ENCODE results near the gene FBN1. TPM values are rescaled to one million over a fixed set of nuclear protein-coding genes. Genes with fewer than 3 reads are reported as not detected.

Gene FBN1
- total and polyA plus RNA-seq, 2 of the 13 experiments (the other 11 are each of a cell fraction or from before 2014, with no cell fraction given), result 1.5 to 3.0 TPM

DNA sequence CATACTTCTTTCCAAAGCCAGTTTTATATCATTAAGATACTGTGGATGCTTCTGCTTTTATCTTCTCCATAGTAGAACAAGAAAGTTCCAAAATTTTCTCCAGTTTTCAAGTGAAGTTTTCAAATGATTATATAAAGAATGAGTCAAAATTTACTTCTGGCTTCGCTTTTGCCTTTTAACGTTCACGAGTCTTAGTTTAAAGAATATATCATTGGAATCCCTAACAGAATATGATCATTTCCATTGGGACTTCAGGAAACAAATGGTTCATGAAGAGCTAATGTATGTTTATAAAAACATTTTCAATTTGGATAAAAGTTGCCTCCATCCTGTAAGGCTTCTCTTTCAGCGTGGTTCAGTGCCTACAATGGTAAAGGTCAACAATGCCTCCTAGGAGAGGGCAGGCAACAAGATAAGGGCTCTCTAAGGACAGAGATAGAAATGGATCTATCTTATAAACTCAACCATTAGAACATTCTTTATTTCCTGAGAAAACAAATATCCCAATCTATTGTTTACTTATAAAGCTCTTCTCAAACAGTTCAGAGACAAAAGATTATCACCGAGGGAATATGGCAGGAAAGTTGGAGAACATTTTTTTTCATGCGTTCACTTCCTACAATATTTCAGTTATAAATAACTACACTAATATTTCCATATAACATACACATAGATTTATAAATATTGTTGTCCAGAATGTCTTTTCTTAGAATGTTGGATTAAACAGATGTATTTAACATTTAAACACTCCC, 60.5 kb downstream of the FBN1 start:
- Histone ChIP-seq H3K79me2 (ENCODE audit: insufficient read depth, low read length) (no peaks in the 10 kb centered on the region), H3K9me3 (ENCODE audit: low read length) (no peaks in the 10 kb centered on the region), H3K4me1 (ENCODE audit: insufficient read depth, low read length) (no peaks in the 10 kb centered on the region), H3K36me3 (replicated peaks in 1 of 2; ENCODE audit: control insufficient read depth in 1 of 2, insufficient read depth in 2 of 2, low read length in 2 of 2) (no peaks in the 10 kb centered on the region), H3K4me2 (ENCODE audit: low read depth, low read length) (no peak overlapping the region), H4K20me1 (ENCODE audit: insufficient read depth, low read length) (no peaks in the 10 kb centered on the region), H3K4me3 (replicated peaks in 1 of 3; ENCODE audit: insufficient read depth in 1 of 3, low read depth in 2 of 3, low read length in 3 of 3) (no peak overlapping the region), H3K9ac (ENCODE audit: insufficient read depth, low read depth, low read length) (no peak overlapping the region), H2AFZ (ENCODE audit: low read length) (no peak overlapping the region), H3K27ac (ENCODE audit: extremely low read length, insufficient read depth, low read length) (no peak overlapping the region), H3K27me3 (ENCODE audit: control insufficient read depth in 1 of 2, insufficient read depth in 2 of 2, low read length in 2 of 2) (no peaks in the 10 kb centered on the region)
- TF ChIP-seq, protein P1, sequence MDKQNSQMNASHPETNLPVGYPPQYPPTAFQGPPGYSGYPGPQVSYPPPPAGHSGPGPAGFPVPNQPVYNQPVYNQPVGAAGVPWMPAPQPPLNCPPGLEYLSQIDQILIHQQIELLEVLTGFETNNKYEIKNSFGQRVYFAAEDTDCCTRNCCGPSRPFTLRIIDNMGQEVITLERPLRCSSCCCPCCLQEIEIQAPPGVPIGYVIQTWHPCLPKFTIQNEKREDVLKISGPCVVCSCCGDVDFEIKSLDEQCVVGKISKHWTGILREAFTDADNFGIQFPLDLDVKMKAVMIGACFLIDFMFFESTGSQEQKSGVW (CRISPR knock-in tag; IDR thresholded peaks at IDR 0.05; ENCODE audit: borderline replicate concordance), result no peak
- no peak for TF ChIP-seq SKI (IDR thresholded peaks at IDR 0.05; ENCODE audit: partially characterized antibody)
- TF ChIP-seq, protein P2, sequence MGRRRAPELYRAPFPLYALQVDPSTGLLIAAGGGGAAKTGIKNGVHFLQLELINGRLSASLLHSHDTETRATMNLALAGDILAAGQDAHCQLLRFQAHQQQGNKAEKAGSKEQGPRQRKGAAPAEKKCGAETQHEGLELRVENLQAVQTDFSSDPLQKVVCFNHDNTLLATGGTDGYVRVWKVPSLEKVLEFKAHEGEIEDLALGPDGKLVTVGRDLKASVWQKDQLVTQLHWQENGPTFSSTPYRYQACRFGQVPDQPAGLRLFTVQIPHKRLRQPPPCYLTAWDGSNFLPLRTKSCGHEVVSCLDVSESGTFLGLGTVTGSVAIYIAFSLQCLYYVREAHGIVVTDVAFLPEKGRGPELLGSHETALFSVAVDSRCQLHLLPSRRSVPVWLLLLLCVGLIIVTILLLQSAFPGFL (CRISPR knock-in tag; IDR thresholded peaks at IDR 0.05), result no peak
- no peak for TF ChIP-seq NFKBIZ (CRISPR knock-in tag; IDR thresholded peaks at IDR 0.05)
- in situ Hi-C loops (cut with HindIII; ENCODE audit: extremely low pct_ligation_motif_present, low pct_unique_long_range_greater_than_20kb), result no loop called here
- no peak for DNase-seq (ENCODE audit: low spot score)
- intact Hi-C loops (cut with micrococcal nuclease; ENCODE audit: unreplicated experiment), result no loop called here
- WGBS (ENCODE audit: low lambda C conversion rate), result 67% methylated on average over 6 of the region's 6 CpGs
- ChIA-PET CTCF (ENCODE audit: low intra/inter-chr PET ratio, low total read pairs) (no interaction called here), POLR2A (no interaction called here)
- FAIRE-seq, result no peak
- BruUV-seq (replicated peaks), result no TSS peak
- ATAC-seq, result no peak

DNA sequence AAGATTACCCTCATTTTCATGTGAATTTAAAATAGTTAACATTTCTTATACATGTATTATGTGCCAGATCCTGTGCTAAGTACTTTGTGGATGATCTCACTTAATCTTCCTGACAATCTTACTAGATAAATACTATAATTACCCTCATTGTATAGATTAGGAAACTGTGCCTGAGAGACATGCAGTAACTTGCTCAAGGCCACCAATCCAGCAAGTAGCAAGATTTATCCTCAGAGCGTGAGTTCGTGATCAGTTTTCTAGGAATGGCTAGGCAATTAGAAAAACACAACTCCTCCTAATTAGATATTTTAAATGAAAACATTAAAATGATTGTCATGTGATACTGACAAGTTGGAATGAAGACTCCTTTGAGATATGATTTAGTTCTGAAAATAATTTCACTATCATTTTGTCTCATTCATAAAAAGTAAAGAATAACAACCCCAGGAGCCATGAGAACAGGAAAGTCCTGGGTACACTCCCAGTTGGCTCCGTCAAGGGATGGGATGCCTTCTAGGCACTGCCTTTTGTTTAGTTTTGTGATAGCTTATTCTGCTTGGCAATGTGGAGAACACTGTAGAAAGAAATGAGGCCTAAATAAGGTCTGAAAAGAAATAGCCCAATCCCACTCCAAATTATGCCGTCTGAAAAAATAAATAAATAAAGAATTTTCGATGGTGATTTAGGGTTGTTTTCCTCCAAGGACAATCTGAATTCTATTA, 61.3 kb downstream of the FBN1 start:
- WGBS (ENCODE audit: low lambda C conversion rate), result 48% methylated on average over 5 of the region's 5 CpGs
- intact Hi-C loops (cut with micrococcal nuclease; ENCODE audit: unreplicated experiment) (no loop called here), in situ Hi-C loops (cut with HindIII; ENCODE audit: extremely low pct_ligation_motif_present, low pct_unique_long_range_greater_than_20kb) (no loop called here)
- no peak overlapping the region for H2AFZ ChIP-seq (ENCODE audit: low read length)
- no peaks in the 10 kb centered on the region for H3K4me1 ChIP-seq (ENCODE audit: insufficient read depth, low read length)
- no peak overlapping the region for H3K9ac ChIP-seq (ENCODE audit: insufficient read depth, low read depth, low read length)
- no peaks in the 10 kb centered on the region for H4K20me1 ChIP-seq (ENCODE audit: insufficient read depth, low read length)
- H3K4me2 ChIP-seq (ENCODE audit: low read depth, low read length), result no peak overlapping the region
- no peak for ATAC-seq
- no TSS peak for BruUV-seq (replicated peaks)
- CTCF ChIA-PET (ENCODE audit: low intra/inter-chr PET ratio, low total read pairs), result no interaction called here
- no peaks in the 10 kb centered on the region for H3K27me3 ChIP-seq (ENCODE audit: control insufficient read depth in 1 of 2, insufficient read depth in 2 of 2, low read length in 2 of 2)
- POLR2A ChIA-PET, result no interaction called here
- H3K4me3 ChIP-seq (replicated peaks in 1 of 3; ENCODE audit: insufficient read depth in 1 of 3, low read depth in 2 of 3, low read length in 3 of 3), result no peak overlapping the region
- no peaks in the 10 kb centered on the region for H3K9me3 ChIP-seq (ENCODE audit: low read length)
- H3K36me3 ChIP-seq (replicated peaks in 1 of 2; ENCODE audit: control insufficient read depth in 1 of 2, insufficient read depth in 2 of 2, low read length in 2 of 2), result no peaks in the 10 kb centered on the region
- FAIRE-seq, result no peak
- DNase-seq (ENCODE audit: low spot score), result no peak
- no peak overlapping the region for H3K27ac ChIP-seq (ENCODE audit: extremely low read length, insufficient read depth, low read length)
- no peaks in the 10 kb centered on the region for H3K79me2 ChIP-seq (ENCODE audit: insufficient read depth, low read length)
- TF ChIP-seq BRCA1 (CRISPR knock-in tag; IDR thresholded peaks at IDR 0.05) (no peak), SRY (CRISPR knock-in tag; IDR thresholded peaks at IDR 0.05) (no peak), ZNF30 (CRISPR knock-in tag; IDR thresholded peaks at IDR 0.05) (no peak), HNRNPLL (IDR thresholded peaks at IDR 0.05; ENCODE audit: low read depth, low read length, poor library complexity, severe bottlenecking) (no peak), ONECUT2 (CRISPR knock-in tag; IDR thresholded peaks at IDR 0.05) (no peak), ZNF160 (CRISPR knock-in tag; IDR thresholded peaks at IDR 0.05) (no peak), XRCC5 (optimal IDR thresholded peaks at IDR 0.05; ENCODE audit: low read length) (no peak), ZNF619 (CRISPR knock-in tag; IDR thresholded peaks at IDR 0.05) (no peak), SP2 (CRISPR knock-in tag; IDR thresholded peaks at IDR 0.05) (no peak), HNRNPH1 (optimal IDR thresholded peaks at IDR 0.05; ENCODE audit: low read depth, low read length) (no peak)
- TF ChIP-seq, protein P3, sequence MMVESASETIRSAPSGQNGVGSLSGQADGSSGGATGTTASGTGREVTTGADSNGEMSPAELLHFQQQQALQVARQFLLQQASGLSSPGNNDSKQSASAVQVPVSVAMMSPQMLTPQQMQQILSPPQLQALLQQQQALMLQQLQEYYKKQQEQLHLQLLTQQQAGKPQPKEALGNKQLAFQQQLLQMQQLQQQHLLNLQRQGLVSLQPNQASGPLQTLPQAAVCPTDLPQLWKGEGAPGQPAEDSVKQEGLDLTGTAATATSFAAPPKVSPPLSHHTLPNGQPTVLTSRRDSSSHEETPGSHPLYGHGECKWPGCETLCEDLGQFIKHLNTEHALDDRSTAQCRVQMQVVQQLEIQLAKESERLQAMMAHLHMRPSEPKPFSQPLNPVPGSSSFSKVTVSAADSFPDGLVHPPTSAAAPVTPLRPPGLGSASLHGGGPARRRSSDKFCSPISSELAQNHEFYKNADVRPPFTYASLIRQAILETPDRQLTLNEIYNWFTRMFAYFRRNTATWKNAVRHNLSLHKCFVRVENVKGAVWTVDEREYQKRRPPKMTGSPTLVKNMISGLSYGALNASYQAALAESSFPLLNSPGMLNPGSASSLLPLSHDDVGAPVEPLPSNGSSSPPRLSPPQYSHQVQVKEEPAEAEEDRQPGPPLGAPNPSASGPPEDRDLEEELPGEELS (CRISPR knock-in tag; IDR thresholded peaks at IDR 0.05), result no peak
